IPS-18a (cell line): Measurements from ENCODE around the gene FAM217B.
"Not testable (repeated sequence)": the region's sequence is repeated elsewhere in the genome, so short reads cannot be mapped to it uniquely, and the experiment has no call there.

Experiments used
- H3K27ac ChIP-seq: one replicate; pipeline ENCODE4 v1.5.1; 2013; ENCODE audit warnings: low read length
- H3K27me3 ChIP-seq: one replicate; pipeline ENCODE4 v1.6.1; 2013; ENCODE audit warnings: mild to moderate bottlenecking, low read length; ENCODE audit not compliant: control insufficient read depth, insufficient read depth
- H3K36me3 ChIP-seq: one replicate; pipeline ENCODE4 v1.6.1; 2013; ENCODE audit warnings: low read depth, low read length; ENCODE audit not compliant: control insufficient read depth
- H3K4me1 ChIP-seq: one replicate; pipeline ENCODE4 v1.6.1; 2013; ENCODE audit warnings: low read depth, low read length; ENCODE audit not compliant: control insufficient read depth
- H3K4me3 ChIP-seq: one replicate; pipeline ENCODE4 v1.5.1; 2013; ENCODE audit warnings: low read length
- H3K9ac ChIP-seq: one replicate; pipeline ENCODE4 v1.6.1; 2013; ENCODE audit warnings: mild to moderate bottlenecking, low read length, moderate library complexity
- H3K9me3 ChIP-seq: one replicate; pipeline ENCODE4 v1.6.1; 2013; ENCODE audit warnings: low read depth, low read length; ENCODE audit not compliant: control insufficient read depth

FAM217B gene

DNA sequence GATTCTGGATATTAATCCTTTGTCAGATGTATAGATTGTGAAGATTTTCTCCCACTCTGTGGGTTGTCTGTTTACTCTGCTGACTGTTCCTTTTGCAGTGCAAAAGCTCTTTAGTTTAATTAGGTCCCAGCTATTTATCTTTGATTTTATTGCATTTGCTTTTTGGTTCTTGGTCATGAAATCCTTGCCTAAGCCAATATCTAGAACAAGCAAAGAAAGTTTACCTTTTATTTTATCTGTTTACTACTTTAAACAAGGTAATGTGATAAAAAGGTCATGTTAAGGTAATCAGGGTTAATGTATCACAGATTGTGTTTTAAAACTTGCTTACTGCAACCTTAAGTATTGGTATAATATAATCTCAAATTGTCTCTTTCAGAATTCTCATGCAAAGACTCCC is 17.4 kb downstream of the FAM217B start:
- H3K27me3 ChIP-seq, H3K9ac ChIP-seq, H3K4me3 ChIP-seq, H3K9me3 ChIP-seq, H3K27ac ChIP-seq, H3K36me3 ChIP-seq, H3K4me1 ChIP-seq: not testable (repeated sequence)

DNA sequence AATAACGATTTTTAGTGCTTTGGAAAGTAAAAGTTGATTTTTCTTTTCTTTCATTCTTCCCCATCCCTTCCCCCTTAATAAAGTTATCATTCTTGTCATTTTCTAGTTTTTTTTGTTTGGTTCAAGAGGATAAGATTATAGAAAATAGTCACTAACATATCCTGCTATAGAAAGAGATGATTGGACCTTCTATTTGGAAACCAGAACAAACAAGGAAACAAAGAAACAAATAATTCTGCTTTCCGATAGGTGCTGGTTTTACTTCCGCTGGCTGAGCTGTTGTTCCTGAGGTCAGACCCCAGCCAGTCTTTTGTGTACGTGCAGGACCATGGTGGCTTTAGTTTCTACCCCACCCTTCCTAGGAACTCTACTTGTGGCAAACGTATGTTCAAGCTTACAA is 17.9 kb downstream of the FAM217B start, which contains the start of gene CDH26:
Gene CDH26, plus strand, starts transcription at position 301 of the 400 bp plus-strand sequence. CDS start 304 bp downstream, outside the sequence.
- no peaks in the 10 kb centered on the region for H3K36me3 ChIP-seq
- H3K4me1 ChIP-seq, result no peaks in the 10 kb centered on the region
- H3K9me3 ChIP-seq, result no peaks in the 10 kb centered on the region
- no peak within 1 kb of the TSS for H3K4me3 ChIP-seq
- H3K27ac ChIP-seq, result no peak within 1 kb of the TSS
- H3K27me3 ChIP-seq, result no peaks in the 10 kb centered on the region
- H3K9ac ChIP-seq, result no peak within 1 kb of the TSS

DNA sequence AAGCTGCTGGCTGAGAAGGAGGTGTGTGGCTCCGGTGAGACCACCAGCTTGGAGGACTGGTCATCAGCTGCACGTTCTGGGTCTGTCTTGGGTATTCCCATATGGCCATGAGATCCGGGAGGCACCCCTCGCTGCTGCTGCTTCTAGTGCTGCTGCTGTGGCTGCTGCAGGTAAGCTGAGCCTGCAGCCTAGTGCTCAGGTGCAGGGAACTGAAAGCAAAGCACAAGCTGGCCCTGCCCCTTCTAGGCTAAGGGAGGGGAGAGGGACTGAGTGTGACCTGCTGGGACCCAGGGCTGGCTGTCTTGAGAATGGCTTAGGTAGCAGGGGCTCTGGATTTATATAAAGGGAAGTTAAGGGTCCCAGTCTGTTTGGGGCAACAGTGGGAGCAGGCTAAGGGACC is 18.4 kb downstream of the FAM217B start:
- H3K27ac ChIP-seq, result no peak overlapping the region
- H3K9me3 ChIP-seq, result no peaks in the 10 kb centered on the region
- H3K27me3 ChIP-seq, result no peaks in the 10 kb centered on the region
- no peak overlapping the region for H3K9ac ChIP-seq
- no peaks in the 10 kb centered on the region for H3K36me3 ChIP-seq
- no peaks in the 10 kb centered on the region for H3K4me1 ChIP-seq
- H3K4me3 ChIP-seq, result no peak overlapping the region

DNA sequence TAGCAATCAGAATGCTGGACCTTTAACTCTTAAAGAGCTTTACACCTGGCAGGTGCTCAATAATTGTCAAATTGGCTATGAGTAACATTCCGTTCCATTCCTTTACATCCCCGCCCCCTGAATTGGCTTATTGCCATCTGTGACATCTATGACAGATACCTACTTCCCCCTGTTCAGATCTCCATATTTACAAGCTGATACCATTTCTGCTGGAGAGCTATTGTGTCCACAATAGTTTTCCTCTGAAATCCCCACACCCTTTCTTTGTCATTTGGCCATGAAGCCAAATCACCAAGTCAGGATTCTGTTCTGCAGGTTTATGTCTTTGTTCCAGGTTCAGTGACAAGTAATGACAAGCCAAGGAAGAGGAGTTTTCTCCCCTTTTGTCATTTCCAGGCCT is 21.2 kb downstream of the FAM217B start:
- H3K27ac ChIP-seq, result no peak overlapping the region
- H3K27me3 ChIP-seq, result no peaks in the 10 kb centered on the region
- no peaks in the 10 kb centered on the region for H3K36me3 ChIP-seq
- H3K4me1 ChIP-seq, result no peaks in the 10 kb centered on the region
- H3K9me3 ChIP-seq, result no peaks in the 10 kb centered on the region
- no peak overlapping the region for H3K9ac ChIP-seq
- no peak overlapping the region for H3K4me3 ChIP-seq

DNA sequence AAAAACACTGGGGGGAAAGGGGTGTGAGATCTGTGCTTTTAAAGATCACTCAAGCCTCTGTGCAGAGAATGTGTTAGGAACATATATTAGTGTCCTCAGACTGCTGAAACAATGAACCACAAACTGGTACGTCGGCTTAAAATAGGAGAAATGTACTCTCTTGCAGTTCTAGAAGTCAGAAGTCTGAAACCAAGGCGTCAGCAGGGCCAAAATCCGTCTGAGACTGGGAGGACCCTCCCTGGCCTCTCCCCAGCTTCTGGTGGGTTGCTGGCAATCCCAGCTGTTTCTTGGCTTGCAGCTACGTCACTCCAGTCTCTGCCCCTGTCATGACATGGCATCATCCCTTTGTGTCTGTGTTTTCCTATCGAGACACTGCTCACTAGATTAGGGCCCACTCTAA is 22.0 kb downstream of the FAM217B start:
- Histone ChIP-seq H3K9ac (no peak overlapping the region), H3K27me3 (no peaks in the 10 kb centered on the region), H3K36me3 (no peaks in the 10 kb centered on the region), H3K27ac (no peak overlapping the region), H3K4me3 (no peak overlapping the region), H3K9me3 (no peaks in the 10 kb centered on the region), H3K4me1 (no peaks in the 10 kb centered on the region)

DNA sequence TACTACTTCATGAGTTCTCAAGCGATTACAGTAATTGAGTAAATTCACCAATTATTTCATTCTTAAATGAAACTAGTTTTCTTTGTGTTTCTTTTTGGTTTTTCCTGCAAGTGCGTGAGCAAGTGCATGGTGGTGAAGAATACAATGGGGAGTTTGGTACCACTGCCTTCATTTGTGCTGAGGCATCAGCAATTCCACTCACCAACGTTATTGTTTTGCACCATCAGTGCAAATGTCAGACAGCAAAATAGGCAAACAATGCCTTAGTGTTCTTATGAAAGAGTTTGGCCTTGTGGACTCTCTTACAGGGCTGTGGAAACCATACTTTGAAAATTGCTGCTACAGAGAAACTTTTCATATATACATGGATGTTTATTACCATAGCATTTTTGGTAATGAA is 26.2 kb downstream of the FAM217B start:
- no peak overlapping the region for H3K9ac ChIP-seq
- no peaks in the 10 kb centered on the region for H3K27me3 ChIP-seq
- no peak overlapping the region for H3K4me3 ChIP-seq
- no peak overlapping the region for H3K27ac ChIP-seq
- H3K4me1 ChIP-seq, result no peaks in the 10 kb centered on the region
- H3K36me3 ChIP-seq, result no peaks in the 10 kb centered on the region
- no peaks in the 10 kb centered on the region for H3K9me3 ChIP-seq

DNA sequence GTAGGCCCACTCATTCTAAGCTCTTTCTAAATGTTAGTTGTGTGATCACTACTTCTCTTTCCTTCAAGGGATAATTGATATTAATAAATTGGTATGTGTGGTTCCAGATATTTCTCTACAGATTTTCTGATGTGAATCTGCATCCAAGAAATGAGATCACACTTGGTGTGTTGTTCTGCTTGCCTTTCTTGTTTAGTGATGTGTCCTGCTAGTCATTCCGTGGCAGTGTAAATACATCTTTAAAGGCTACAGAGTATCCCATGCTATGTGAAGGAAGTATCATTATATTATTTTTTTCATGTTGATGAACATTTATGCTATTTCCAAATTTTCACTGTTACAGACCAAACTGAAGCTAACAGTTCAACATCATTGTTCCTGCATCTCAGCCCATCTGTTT is 31.2 kb downstream of the FAM217B start:
- Histone ChIP-seq H3K4me3 (no peak overlapping the region), H3K36me3 (no peaks in the 10 kb centered on the region), H3K9ac (no peak overlapping the region), H3K9me3 (no peaks in the 10 kb centered on the region), H3K4me1 (no peaks in the 10 kb centered on the region), H3K27ac (no peak overlapping the region), H3K27me3 (no peaks in the 10 kb centered on the region)

DNA sequence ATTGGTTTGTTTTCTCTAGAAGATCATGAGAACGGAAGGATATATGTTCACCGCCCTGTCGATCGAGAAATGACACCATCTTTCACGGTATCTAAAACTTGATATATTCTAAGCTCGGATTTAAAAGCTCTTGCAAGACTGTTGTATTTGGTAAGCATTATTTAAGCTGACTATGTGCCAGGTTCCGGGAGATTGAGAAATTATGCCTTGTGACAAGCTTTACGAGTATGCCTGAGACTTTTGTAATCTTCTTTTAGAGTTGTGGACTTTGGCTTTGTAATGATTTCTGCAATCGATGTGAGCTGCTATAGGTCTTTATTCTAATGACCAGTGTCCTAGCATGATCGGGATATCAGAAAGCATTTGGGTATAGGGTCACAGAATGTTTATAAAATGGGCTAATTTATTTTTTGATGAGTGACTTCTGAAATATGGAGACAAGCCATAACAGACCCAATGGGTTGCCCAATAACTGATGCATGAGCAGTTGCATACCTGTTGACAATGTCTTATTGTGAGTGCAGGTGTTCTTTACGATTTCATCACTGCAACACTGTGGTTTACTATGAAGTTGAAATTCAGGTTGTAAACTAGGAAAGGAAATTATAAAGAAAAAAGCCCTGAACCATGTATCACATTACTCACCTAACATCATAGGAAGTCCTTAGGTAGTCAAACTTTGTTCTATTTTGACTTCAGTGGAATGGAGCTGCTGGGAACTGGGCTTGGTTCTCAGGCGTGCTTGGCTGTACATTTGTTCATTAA is 32.0 kb downstream of the FAM217B start:
- H3K9ac ChIP-seq, result no peak overlapping the region
- H3K27me3 ChIP-seq, result no peaks in the 10 kb centered on the region
- no peaks in the 10 kb centered on the region for H3K36me3 ChIP-seq
- no peaks in the 10 kb centered on the region for H3K9me3 ChIP-seq
- H3K27ac ChIP-seq, result no peak overlapping the region
- H3K4me3 ChIP-seq, result no peak overlapping the region
- no peaks in the 10 kb centered on the region for H3K4me1 ChIP-seq

DNA sequence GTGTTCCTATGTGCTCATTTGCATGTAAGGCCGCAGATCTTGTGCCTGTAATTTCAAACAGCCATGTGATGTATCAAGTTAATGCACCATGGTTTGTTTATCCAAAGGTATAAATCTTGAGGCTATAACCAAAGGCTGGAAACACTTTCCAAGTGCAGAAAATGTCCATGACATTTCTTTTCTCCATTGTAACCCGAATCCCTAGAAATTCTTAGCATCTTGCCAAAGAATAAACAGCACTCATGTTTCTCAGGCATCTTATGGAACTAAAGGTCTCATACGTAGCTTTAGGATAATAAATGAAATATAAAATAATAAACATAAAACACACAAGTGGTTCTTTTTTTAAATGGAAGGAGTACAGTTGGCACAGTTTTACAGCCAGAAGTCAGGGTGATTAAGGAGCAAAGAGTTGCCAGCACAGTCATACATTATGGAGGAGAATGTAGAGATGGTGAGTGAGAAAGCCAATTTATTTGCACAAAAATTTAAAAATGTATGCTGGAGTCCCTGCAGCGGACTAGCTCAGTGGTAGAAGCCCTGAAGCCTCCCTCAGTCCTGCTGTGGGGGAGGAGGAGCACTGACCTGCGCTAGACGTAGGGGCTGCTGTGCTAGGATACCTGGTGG is 36.1 kb downstream of the FAM217B start:
- Histone ChIP-seq H3K27ac (no peak overlapping the region), H3K4me1 (no peaks in the 10 kb centered on the region), H3K27me3 (no peaks in the 10 kb centered on the region), H3K9me3 (no peaks in the 10 kb centered on the region), H3K9ac (no peak overlapping the region), H3K4me3 (no peak overlapping the region), H3K36me3 (no peaks in the 10 kb centered on the region)

DNA sequence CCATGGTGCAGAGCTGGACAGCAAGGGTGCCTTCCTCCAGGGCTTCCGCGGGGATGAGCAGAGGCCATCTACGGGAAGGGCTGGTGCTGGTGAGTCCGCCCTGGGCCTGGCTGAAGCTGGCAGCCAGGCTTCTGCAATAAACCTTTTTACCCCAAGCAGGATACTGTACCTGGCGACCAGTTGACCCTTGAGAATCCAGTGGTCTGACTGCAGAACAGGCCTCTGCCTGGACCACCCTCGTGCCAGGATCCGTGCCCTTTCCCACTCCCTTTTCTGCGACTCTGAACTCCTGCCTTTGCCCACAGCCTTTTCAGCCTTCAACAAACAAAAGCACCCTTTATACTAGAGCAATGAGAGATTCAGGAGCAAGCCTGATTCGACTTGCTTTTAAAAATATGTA is 36.9 kb downstream of the FAM217B start:
- H3K27me3 ChIP-seq, result no peaks in the 10 kb centered on the region
- H3K9ac ChIP-seq, result no peak overlapping the region
- no peak overlapping the region for H3K4me3 ChIP-seq
- H3K36me3 ChIP-seq, result no peaks in the 10 kb centered on the region
- no peak overlapping the region for H3K27ac ChIP-seq
- no peaks in the 10 kb centered on the region for H3K9me3 ChIP-seq
- H3K4me1 ChIP-seq, result no peaks in the 10 kb centered on the region

DNA sequence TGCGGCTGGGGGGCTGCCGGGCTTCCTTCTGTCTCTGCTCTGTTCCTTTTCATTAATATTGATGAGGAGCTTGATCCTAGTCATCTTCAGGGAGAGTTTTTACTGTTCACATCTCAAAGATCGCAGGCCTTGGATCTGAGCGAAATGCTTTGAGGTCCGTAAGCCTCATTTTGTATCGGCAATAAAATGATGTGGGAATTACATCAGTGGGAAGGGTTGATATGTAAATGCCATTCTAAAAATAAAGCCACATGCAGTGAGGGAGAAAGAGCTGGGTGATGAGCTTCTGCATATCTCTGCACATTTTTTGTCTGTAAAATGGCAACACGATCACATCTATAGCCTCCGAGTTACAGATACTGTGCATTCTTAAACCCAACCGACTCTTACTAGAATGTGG is 42.9 kb downstream of the FAM217B start:
- H3K4me3 ChIP-seq, result no peak overlapping the region
- no peaks in the 10 kb centered on the region for H3K27me3 ChIP-seq
- no peak overlapping the region for H3K27ac ChIP-seq
- no peak overlapping the region for H3K9ac ChIP-seq
- H3K36me3 ChIP-seq, result no peaks in the 10 kb centered on the region
- no peaks in the 10 kb centered on the region for H3K9me3 ChIP-seq
- H3K4me1 ChIP-seq, result no peaks in the 10 kb centered on the region

DNA sequence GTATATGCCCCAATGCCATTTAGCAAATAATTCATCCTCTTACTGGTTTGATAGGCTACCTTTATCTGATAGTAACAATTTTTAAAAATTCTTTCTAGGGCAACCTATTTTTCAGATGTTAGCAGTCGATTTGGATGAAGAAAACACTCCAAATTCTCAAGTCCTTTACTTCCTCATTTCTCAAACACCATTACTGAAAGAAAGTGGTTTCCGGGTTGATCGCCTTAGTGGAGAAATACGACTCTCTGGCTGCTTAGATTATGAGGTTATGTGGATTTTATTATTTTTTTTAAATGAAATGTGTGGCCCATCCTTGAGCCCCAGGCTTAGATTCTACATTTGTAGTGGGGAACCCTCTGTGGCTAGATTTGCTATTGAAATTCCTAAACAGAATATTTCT is 44.4 kb downstream of the FAM217B start:
- no peak overlapping the region for H3K9ac ChIP-seq
- H3K4me1 ChIP-seq, result no peaks in the 10 kb centered on the region
- no peaks in the 10 kb centered on the region for H3K27me3 ChIP-seq
- no peak overlapping the region for H3K27ac ChIP-seq
- no peaks in the 10 kb centered on the region for H3K9me3 ChIP-seq
- H3K4me3 ChIP-seq, result no peak overlapping the region
- no peaks in the 10 kb centered on the region for H3K36me3 ChIP-seq
